ENCODE measurements around the gene MLH1.
A peak's percentile ranks its signal among the peaks of the same experiment; 100 is the strongest.
"Not testable (repeated sequence)": the region's sequence is repeated elsewhere in the genome, so short reads cannot be mapped to it uniquely, and the experiment has no call there.

Gene MLH1

DNA sequence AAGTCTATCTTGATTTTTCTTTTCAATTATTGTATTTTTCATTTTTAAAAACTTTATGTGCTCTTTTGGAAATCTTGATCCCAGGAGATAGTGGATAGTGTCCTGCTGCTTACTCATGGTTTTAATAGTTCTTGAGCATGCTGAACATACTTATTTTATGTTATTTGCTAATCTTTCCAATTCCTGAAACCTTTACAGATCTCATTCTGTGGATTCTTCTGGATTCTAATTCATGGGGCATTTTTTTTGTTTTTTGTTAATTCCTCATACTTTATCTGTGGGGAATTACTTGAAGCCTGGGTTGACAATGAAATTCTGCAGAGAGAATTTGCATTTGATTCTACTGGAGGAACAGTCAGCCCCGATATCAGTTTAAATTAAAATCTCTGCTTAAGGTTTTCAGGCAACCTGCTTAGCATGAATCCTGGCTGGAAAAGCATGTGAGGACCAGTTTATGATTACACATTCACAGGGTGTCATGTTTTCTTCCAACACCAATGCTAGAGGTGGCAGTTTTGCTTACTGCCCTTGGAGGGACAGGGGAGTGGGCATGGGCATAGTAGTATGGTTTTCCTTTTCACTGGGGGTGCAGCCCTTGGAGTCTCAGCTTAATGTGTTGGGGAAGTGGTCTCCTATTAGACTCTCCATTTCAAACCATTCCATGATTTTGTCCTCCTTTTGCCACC lies 46.0 kb downstream of the MLH1 start:
- DNase-seq (ENCODE audit: low spot score), result no peak

DNA sequence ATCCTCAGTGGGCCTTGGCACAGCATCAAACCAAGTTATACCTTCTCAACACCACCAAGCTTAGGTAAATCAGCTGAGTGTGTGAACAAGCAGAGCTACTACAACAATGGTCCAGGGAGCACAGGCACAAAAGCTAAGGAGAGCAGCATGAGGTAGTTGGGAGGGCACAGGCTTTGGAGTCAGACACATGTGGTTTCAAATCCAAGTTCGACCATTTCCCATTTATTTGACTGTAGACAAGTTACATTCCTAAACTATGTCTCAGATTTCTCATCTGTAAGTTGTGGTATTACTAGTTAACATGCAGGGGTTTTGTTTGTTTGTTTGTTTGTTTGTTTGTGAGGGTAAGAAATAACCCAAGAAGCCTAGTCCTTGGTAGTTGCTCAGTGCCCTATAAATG lies 46.9 kb downstream of the MLH1 start:
- no peak for DNase-seq (ENCODE audit: low spot score)

DNA sequence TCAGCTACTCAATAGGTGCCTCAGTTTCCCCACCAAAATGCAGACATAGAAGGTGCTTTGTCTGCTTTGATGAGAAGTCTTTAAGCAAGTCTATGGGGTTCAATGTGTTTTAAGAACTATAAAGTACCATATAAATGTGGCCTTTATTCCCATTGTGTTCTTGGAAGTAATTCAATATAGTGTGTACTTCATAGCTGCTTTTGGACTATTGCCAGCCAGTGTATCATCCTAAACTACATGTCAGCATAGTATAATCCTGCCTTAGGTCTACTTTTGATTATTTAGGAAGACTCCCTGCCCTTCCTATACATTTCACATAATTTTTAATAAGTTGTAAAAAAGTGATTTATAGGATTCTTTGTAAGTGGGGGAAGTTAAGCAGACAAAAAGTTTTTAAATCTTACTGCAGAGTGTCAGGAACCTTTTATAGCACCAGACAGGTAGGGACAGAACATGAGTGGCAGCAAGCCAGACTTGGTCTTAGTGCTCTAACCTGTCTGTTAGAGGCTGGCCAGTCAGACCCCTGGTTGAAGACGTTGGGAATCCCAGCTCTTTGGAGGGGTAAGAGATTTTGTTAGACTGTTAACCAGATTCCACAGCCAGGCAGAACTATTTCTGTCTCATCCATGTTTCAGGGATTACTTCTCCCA lies 48.4 kb downstream of the MLH1 start:
- DNase-seq (ENCODE audit: low spot score), result no peak

DNA sequence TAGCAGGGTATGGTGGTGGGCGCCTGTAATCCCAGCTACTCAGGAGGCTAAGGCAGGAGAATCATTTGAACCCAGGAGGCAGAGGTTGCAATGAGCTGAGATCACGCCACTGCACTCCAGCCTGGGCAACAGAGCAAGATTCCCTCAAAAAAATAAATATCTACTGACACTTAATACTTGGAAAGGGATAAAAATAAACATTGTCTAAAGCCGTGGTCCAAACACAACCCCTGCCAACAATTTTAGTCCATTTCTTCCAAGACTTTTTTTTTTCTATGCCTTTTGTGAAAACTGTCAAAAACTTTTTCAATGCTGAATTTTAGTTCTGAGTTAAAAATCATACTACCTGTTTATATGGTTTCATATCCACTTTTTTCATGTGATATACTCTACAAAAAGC lies 49.4 kb downstream of the MLH1 start:
- DNase-seq (ENCODE audit: low spot score), result not testable (repeated sequence)

DNA sequence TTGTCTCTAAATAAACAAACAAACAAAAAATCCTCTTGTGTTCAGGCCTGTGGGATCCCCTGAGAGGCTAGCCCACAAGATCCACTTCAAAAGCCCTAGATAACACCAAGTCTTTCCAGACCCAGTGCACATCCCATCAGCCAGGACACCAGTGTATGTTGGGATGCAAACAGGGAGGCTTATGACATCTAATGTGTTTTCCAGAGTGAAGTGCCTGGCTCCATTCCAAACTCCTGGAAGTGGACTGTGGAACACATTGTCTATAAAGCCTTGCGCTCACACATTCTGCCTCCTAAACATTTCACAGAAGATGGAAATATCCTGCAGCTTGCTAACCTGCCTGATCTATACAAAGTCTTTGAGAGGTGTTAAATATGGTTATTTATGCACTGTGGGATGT lies 57.0 kb downstream of the MLH1 start:
- DNase-seq (ENCODE audit: low spot score), result no peak

DNA sequence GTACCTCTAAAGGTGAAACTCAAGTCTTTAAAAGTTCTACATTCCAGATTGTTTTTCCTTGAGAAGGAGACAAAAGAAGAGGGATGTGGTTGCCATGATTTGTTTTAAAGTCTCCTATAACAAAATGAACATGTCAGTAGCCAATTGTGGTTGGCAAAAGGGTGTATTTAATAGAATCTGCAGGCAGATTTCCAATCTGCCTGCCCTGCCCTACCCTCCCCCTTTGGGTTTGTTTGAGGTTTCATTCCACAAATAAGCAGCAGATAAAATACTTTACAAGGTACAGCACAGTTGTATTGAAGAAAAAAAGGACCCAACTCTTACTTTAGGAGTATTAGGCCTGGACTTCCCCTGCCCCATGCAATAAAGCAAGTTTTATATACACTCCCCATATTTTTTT lies 59.5 kb downstream of the MLH1 start:
- no peak for DNase-seq (ENCODE audit: low spot score)

DNA sequence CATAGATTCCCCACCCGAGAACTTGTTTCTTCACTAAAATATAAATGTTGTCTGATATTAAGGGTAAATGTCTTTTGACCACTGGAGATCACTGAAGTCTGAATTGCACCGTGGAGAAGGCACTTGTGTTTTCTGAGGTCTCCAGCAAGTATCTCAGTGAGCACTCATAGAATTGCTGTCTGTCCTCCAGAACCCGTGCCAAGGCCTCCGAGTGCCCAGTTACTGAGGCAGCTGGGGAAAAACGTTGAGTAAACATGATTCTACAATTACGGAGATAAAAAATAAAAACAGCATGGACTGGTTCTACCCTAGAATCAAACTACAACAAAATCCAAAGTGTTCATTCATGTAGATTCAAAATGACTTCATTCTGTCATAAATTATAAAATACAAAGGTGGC lies 60.0 kb downstream of the MLH1 start:
- no peak for DNase-seq (ENCODE audit: low spot score)

DNA sequence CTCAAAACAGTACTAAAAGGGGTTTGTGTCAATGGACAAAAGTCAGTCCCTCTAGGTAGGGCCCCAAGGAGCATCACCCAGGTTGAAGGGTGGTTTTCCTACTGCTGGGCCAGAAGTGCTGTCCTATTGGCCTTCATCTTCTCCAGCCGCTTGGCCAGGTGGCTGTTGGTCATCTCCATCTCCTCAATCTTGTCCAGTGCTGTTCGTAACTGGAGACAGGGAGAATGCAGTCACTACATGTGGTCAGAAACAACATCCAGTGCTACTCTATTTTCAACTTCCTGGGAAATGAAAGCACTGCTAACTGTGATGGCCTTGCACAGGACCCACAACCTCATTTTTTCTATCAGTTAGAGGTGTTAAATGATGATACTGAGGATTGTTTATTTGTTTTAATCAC lies 60.4 kb downstream of the MLH1 start:
- DNase-seq (ENCODE audit: low spot score), result no peak

GRCh38 chr3:37054370-37054769 lies 61.1 kb downstream of the MLH1 start:
- DNase-seq (ENCODE audit: low spot score), result peak; percentile 3

DNA sequence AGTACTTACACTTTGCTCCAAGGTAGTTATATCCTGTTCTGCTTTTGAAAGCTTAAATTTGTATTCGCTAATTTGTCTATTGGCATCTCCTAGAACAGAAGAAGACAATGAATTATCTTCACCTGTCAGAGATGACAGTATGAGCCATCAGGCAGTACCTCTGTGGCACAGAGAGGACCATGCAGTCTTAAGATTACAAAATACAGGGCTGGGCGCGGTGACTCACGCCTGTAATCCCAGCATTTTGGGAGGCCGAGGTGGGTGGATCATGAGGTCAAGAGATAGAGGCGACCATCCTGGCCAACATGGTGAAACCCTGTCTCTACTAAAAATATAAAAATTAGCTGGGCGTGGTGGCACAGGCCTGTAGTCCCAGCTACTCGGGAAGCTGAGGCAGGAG lies 61.8 kb downstream of the MLH1 start:
- DNase-seq (ENCODE audit: low spot score), result not testable (repeated sequence)

DNA sequence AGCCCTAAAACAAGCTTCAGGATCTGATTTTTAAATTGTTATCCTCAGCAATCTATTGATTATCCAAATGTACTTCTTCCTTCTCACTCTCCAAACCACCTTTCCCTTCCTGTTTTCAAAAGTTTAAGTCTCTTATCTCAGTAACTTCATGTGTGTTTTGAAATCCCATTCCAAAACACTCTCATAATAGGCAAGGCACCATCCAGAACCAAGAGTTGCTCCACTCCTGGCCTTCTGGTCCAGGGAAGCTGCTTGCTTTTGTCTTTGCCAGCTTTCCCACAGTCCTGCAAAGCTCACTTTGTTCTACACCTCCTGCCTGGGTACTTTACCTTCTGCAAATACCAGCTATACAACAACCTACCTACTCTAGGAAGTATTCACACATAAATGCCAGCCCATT lies 63.5 kb downstream of the MLH1 start:
- DNase-seq (ENCODE audit: low spot score), result no peak

- no peak for DNase-seq (ENCODE audit: low spot score)
These were observed 64.8 kb downstream of the MLH1 start for GRCh38 chr3:37058117-37058516.

DNA sequence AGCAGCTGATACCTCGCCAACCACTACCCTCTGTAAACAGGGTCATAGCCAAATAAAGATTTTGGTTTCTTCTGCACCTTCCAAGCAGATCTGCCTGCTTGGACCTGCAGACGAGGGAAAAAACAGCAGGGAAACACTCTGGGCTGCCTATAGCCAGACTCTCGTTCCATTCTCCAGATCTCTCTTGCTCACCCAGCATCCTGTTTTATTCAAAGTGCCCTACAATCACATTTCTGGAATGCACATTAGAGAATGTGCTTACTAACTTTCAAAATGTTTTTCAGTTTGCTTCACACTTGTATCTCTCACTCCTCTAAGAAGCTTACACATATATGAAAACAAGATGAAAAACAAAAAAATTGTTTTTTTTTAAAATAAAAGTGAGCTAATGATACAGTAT lies 71.4 kb downstream of the MLH1 start:
- DNase-seq (ENCODE audit: low spot score), result no peak

GRCh38 chr3:37067577-37067976 lies 74.3 kb downstream of the MLH1 start:
- DNase-seq (ENCODE audit: low spot score), result no peak

- no peak for DNase-seq (ENCODE audit: low spot score)
These were observed 74.7 kb downstream of the MLH1 start for GRCh38 chr3:37068031-37068430.

- no peak for DNase-seq (ENCODE audit: low spot score)
These were observed 78.6 kb downstream of the MLH1 start for GRCh38 chr3:37071921-37072320.

- DNase-seq (ENCODE audit: low spot score), result no peak
These were observed 79.6 kb downstream of the MLH1 start for GRCh38 chr3:37072892-37073291.

DNA sequence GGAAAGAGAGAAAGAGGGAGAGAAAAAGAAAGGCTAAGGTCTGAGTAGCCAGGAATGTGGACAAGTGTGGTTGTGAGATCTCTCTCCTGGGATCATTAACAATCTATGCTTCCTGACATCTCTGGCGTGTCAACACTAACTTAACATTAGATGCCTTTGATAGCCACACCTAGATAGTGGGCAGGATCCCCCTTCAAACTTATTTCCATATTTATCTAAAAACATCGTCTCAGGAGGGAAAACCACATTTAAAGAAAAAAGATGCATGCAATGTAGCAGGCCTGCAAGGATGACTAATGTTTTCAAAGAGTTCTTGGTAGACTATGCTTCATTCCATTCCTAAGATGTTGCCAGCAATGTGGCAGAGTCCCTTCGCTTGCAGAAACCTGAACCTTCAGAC lies 80.9 kb downstream of the MLH1 start:
- no peak for DNase-seq (ENCODE audit: low spot score)

GRCh38 chr3:37075955-37076354 lies 82.6 kb downstream of the MLH1 start:
- DNase-seq (ENCODE audit: low spot score), result no peak

DNA sequence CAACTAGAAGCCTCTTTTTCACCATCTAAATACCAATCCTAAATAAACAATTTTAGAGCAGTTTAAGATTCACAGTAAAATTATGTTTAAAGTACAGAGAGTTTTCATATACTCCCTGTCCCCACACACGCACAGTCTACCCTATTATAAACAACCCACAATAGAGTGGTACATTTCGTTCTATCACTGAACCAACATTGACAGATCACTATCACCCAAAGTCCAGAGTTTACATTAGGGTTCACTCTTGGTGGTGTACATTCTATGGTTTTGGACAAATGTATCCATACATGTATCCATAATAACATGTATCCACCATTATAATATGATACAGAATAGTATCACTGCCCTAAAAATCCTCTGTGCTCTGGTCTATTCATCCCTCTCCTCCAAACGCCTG lies 89.0 kb downstream of the MLH1 start:
- DNase-seq (ENCODE audit: low spot score), result no peak

- DNase-seq (ENCODE audit: low spot score), result no peak
These were observed 93.6 kb downstream of the MLH1 start for GRCh38 chr3:37086918-37087317.

- no peak for DNase-seq (ENCODE audit: low spot score)
These were observed 94.6 kb downstream of the MLH1 start for GRCh38 chr3:37087870-37088269.

DNA sequence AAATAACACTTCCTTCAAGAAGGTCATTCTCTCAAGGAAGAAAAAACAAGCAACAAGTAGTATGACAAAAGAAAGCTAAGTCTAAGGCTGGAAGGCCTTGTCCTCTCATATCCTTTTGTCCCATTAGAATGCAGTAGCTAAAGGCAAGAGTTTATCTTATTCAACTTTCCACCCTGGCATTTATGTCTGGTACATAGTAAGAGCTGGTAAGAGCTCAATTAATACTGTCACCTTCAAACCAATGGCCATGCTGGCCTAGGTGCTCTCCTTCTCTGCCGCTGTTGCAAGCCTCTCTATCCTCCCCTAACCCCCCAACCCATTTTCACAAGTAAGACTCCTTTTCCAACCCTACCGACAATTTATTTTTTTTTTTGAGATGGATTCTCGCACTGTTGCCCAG lies 99.2 kb downstream of the MLH1 start:
- no peak for DNase-seq (ENCODE audit: low spot score)

GRCh38 chr3:37093481-37093880 lies 100.2 kb downstream of the MLH1 start:
- no peak for DNase-seq (ENCODE audit: low spot score)
